Hematopoietic multipotent progenitor cell treated with erythropoietin and hydrocortisone succinate and interleukin-3 and kit ligand, for 17 days (in vitro differentiated cells): ENCODE results near the gene COG4.
A peak's percentile ranks its signal among the peaks of the same experiment; 100 is the strongest.

Experiments
- DNase-seq: peaks from one replicate; pipeline ENCODE4 v3.0.0-alpha.2; 2015; ENCODE audit warnings: low spot score

The COG4 gene

GRCh38 chr16:70480127-70481105 is 42.9 kb downstream of the COG4 start:
- DNase-seq = peak; percentile 28

- DNase-seq = no peak
Observed at GRCh38 chr16:70478912-70479341, 44.4 kb downstream of the COG4 start.

GRCh38 chr16:70478169-70478568 is 45.2 kb downstream of the COG4 start:
- DNase-seq = no peak

- DNase-seq = no peak
Observed at GRCh38 chr16:70476272-70477020, 46.9 kb downstream of the COG4 start.

- no peak for DNase-seq
Observed at GRCh38 chr16:70475054-70475871, 48.1 kb downstream of the COG4 start.

- no peak for DNase-seq
Observed at GRCh38 chr16:70474320-70475053, 48.9 kb downstream of the COG4 start.

- no peak for DNase-seq
Observed at GRCh38 chr16:70473446-70474319, 49.7 kb downstream of the COG4 start.

GRCh38 chr16:70472786-70473433 is 50.4 kb downstream of the COG4 start:
- DNase-seq = no peak

GRCh38 chr16:70470927-70471341 is 52.4 kb downstream of the COG4 start:
- peak; percentile 39 for DNase-seq

GRCh38 chr16:70470141-70470926 is 53.0 kb downstream of the COG4 start:
- no peak for DNase-seq

GRCh38 chr16:70468776-70469525 is 54.4 kb downstream of the COG4 start:
- DNase-seq = no peak

GRCh38 chr16:70467608-70468007 is 55.7 kb downstream of the COG4 start:
- DNase-seq = no peak

- DNase-seq = peak; percentile 46
Observed at GRCh38 chr16:70467113-70467512, 56.2 kb downstream of the COG4 start.

- no peak for DNase-seq
Observed at GRCh38 chr16:70466805-70467076, 56.6 kb downstream of the COG4 start.

GRCh38 chr16:70465999-70466804 is 57.2 kb downstream of the COG4 start:
- DNase-seq = no peak

- no peak for DNase-seq
Observed at GRCh38 chr16:70463235-70463634, 60.1 kb downstream of the COG4 start.

GRCh38 chr16:70460737-70461261 is 62.6 kb downstream of the COG4 start:
- no peak for DNase-seq
